Naive thymus-derived CD4-positive, alpha-beta T cell (primary cell): ENCODE results near the gene PHF2. TPM values are rescaled to one million over a fixed set of nuclear protein-coding genes. Genes with fewer than 3 reads are reported as not detected.

Experiments used
- ATAC-seq: fragments of 150-1000 bp; cut with Tn5 transposase; 2 replicates; pipeline ENCODE4 v1.10.0; 2021; ENCODE audit warnings: mild to moderate bottlenecking, moderate library complexity
- CTCF ChIA-PET: fragments of 350-600 bp; sonication (Branson Sonifier 250); formaldehyde crosslinking; loops from one replicate; lab custom pipeline; 2021; ENCODE audit warnings: antibody characterized with exemption; lab: Charles Lee
- POLR2A ChIA-PET: fragments of 350-600 bp; sonication (Branson Sonifier 250); formaldehyde crosslinking; loops from one replicate; lab custom pipeline; 2021; ENCODE audit warnings: antibody characterized with exemption, inconsistent platforms; lab: Charles Lee
- DNase-seq, 9 donors: peaks; one replicate each; pipeline versions ENCODE4 v3.0.0 to v3.0.0-alpha.2; 2020 to 2022; ENCODE audit warnings: mixed read lengths in 1 of 9
- H3K27ac ChIP-seq: one replicate; pipeline ENCODE4 v1.7.0; 2013; ENCODE audit warnings: mild to moderate bottlenecking, low read depth, low read length, moderate library complexity
- H3K27me3 ChIP-seq, 2 donors: one replicate each; pipeline ENCODE4 v1.7.0; 2013; ENCODE audit warnings: low read length in 2 of 2, mild to moderate bottlenecking in 2 of 2, moderate library complexity in 2 of 2; ENCODE audit not compliant: control insufficient read depth in 2 of 2, insufficient read depth in 2 of 2
- H3K36me3 ChIP-seq, 3 experiments: 1 replicate in 2 of 3; 2 replicates in 1 of 3; pipeline ENCODE4 v1.7.0; 2013; ENCODE audit warnings: low read length in 3 of 3, mild to moderate bottlenecking in 3 of 3, moderate library complexity in 1 of 3; ENCODE audit not compliant: insufficient read depth in 3 of 3, control insufficient read depth in 2 of 3
- H3K4me1 ChIP-seq, 2 donors: one replicate each; pipeline ENCODE4 v1.7.0; 2013; ENCODE audit warnings: low read length in 2 of 2, mild to moderate bottlenecking in 2 of 2, moderate library complexity in 1 of 2; ENCODE audit not compliant: control insufficient read depth in 2 of 2, insufficient read depth in 2 of 2
- H3K4me3 ChIP-seq: 2 replicates; pipeline ENCODE4 v1.7.0; 2013; ENCODE audit warnings: mild to moderate bottlenecking, low read length
- H3K9me3 ChIP-seq, 3 experiments: 1 replicate in 2 of 3; 2 replicates in 1 of 3; pipeline ENCODE4 v1.7.0; 2013; ENCODE audit warnings: low read length in 3 of 3; ENCODE audit not compliant: control insufficient read depth in 2 of 3
- H3K27ac Mint-ChIP-seq, 9 donors: one replicate each; pipeline ENCODE4 v1.8.0; 2020 to 2022; ENCODE audit warnings: mixed read lengths in 9 of 9, mild to moderate bottlenecking in 8 of 9, moderate library complexity in 5 of 9, inconsistent platforms in 2 of 9
- H3K27me3 Mint-ChIP-seq, 5 donors: one replicate each; pipeline ENCODE4 v1.8.0; 2021 to 2022; ENCODE audit warnings: mixed read lengths in 5 of 5, mild to moderate bottlenecking in 1 of 5
- H3K36me3 Mint-ChIP-seq, 5 donors: one replicate each; pipeline ENCODE4 v1.8.0; 2020 to 2022; ENCODE audit warnings: mixed read lengths in 5 of 5, mild to moderate bottlenecking in 3 of 5, inconsistent platforms in 1 of 5
- H3K4me1 Mint-ChIP-seq, 7 donors: one replicate each; pipeline ENCODE4 v1.8.0; 2020 to 2022; ENCODE audit warnings: mixed read lengths in 7 of 7, mild to moderate bottlenecking in 3 of 7, inconsistent platforms in 1 of 7
- H3K4me3 Mint-ChIP-seq, 10 donors: one replicate each; pipeline ENCODE4 v1.8.0; 2020 to 2022; ENCODE audit warnings: mild to moderate bottlenecking in 10 of 10, mixed read lengths in 10 of 10, moderate library complexity in 6 of 10, inconsistent platforms in 2 of 10
- H3K9me3 Mint-ChIP-seq, 11 donors: one replicate each; pipeline ENCODE4 v1.8.0; 2020 to 2022; ENCODE audit warnings: mixed read lengths in 11 of 11, mild to moderate bottlenecking in 4 of 11, inconsistent platforms in 1 of 11, moderate library complexity in 1 of 11
- intact Hi-C, 2 donors: fragments of 100-400 bp; cut with micrococcal nuclease; formaldehyde crosslinking; loops; one replicate each; pipeline ENCODE4 v1.15.1; 2023
- polyA plus RNA-seq, 2 donors: library from polyadenylated mRNA; unstranded; fragments of 300-500 nt; fragmentation: Illumina TruSeq; gene quantifications; one replicate each; pipeline ENCODE4 v1.2.3, GENCODE V29; 2021
- total RNA-seq, 6 experiments: library from RNA in 5 of 6; stranded (reverse) in 5 of 6; gene quantifications; 1 replicate in 5 of 6; 2 replicates in 1 of 6; pipeline ENCODE4 v1.2.3 and lab custom pipeline; 2021 to 2026

Gene PHF2
- total RNA-seq (10 to 100 TPM; 23.2 to 39.3 (median 29.6) TPM), polyA plus RNA-seq (1 to 10 TPM; 1.0 to 3.5 TPM), total RNA-seq (lab: John Stamatoyannopoulos, UW) (97.3 reads per million, percentile 84 among the genes with 10 or more reads in this experiment)

GRCh38 chr9:93576258-93577077, at the start of gene PHF2:
PHF2 (plus strand) TSS chr9:93576584; CDS start chr9:93576774, 190 bp downstream.
- Histone ChIP-seq H3K36me3 (no peaks in the 10 kb centered on the region), H3K4me3 (peak within 1 kb of the TSS; percentile 70), H3K4me1 (peaks cover 15 to 32% of the 10 kb centered on the region in 2 donors), H3K27me3 (no peaks in the 10 kb centered on the region), H3K27ac (peak within 1 kb of the TSS; percentile 91), H3K9me3 (no peaks in the 10 kb centered on the region)
- intact Hi-C loops: loop anchor here in 1 of 2 donors (1.0 to 10.0 kb wide), 2 partner anchors 10 to 458 kb away; no protein-coding TSS in a partner anchor
- Mint-ChIP-seq H3K4me3 (peak within 1 kb of the TSS; percentile 80 to 94 (median 90)), H3K9me3 (no peaks in the 10 kb centered on the region), H3K27ac (peak within 1 kb of the TSS; percentile 83 to 95 (median 93)), H3K36me3 (peaks cover 0 to 5% (median 0%) of the 10 kb centered on the region in 5 donors), H3K4me1 (peaks cover 39 to 61% (median 51%) of the 10 kb centered on the region in 7 donors), H3K27me3 (no peaks in the 10 kb centered on the region)
- CTCF ChIA-PET: interaction anchor here (0.5 kb wide), 1 partner anchor 254 kb away, joined by 3 read pairs; no protein-coding TSS in a partner anchor
- POLR2A ChIA-PET: interaction anchor here (1.0 to 2.1 kb wide), 4 partner anchors 10 to 433 kb away, joined by 3 to 24 read pairs (median 6); no protein-coding TSS in a partner anchor
- ATAC-seq (peak; percentile 69), DNase-seq (peak in 7 of 9 donors; percentile 34 to 56 (median 38))

GRCh38 chr9:93531374-93531773, 45.0 kb upstream of the PHF2 start:
- intact Hi-C loops: no loop called here
- no peak for DNase-seq
- no peak overlapping the region for H3K4me3 ChIP-seq
- H3K27ac Mint-ChIP-seq: peak overlapping the region in 1 of 9 donors; percentile 14
- POLR2A ChIA-PET: no interaction called here
- no peak overlapping the region for H3K27ac ChIP-seq
- no peaks in the 10 kb centered on the region for H3K9me3 ChIP-seq
- H3K4me1 ChIP-seq: no peaks in the 10 kb centered on the region
- H3K4me3 Mint-ChIP-seq: no peak overlapping the region
- H3K27me3 Mint-ChIP-seq: no peaks in the 10 kb centered on the region
- peaks cover 4 to 77% (median 8%) of the 10 kb centered on the region in 3 experiments for H3K36me3 ChIP-seq
- H3K27me3 ChIP-seq: no peaks in the 10 kb centered on the region
- peaks cover 15 to 69% (median 26%) of the 10 kb centered on the region in 5 donors for H3K36me3 Mint-ChIP-seq
- ATAC-seq: no peak
- no peaks in the 10 kb centered on the region for H3K9me3 Mint-ChIP-seq
- CTCF ChIA-PET: no interaction called here
- peaks cover 4 to 21% (median 11%) of the 10 kb centered on the region in 7 donors for H3K4me1 Mint-ChIP-seq

GRCh38 chr9:93532141-93532540, 44.2 kb upstream of the PHF2 start:
- no peaks in the 10 kb centered on the region for H3K27me3 ChIP-seq
- Mint-ChIP-seq H3K36me3 (peaks cover 12 to 64% (median 21%) of the 10 kb centered on the region in 5 donors), H3K27ac (peak overlapping the region in 1 of 9 donors; percentile 33), H3K4me1 (peaks cover 4 to 17% (median 9%) of the 10 kb centered on the region in 7 donors), H3K9me3 (no peaks in the 10 kb centered on the region), H3K27me3 (no peaks in the 10 kb centered on the region), H3K4me3 (no peak overlapping the region)
- H3K27ac ChIP-seq: no peak overlapping the region
- intact Hi-C loops: no loop called here
- ATAC-seq (no peak), DNase-seq (no peak)
- POLR2A ChIA-PET: no interaction called here
- peaks cover 4 to 76% (median 8%) of the 10 kb centered on the region in 3 experiments for H3K36me3 ChIP-seq
- CTCF ChIA-PET: no interaction called here
- no peak overlapping the region for H3K4me3 ChIP-seq
- no peaks in the 10 kb centered on the region for H3K9me3 ChIP-seq
- H3K4me1 ChIP-seq: no peaks in the 10 kb centered on the region

GRCh38 chr9:93533863-93534262, 42.5 kb upstream of the PHF2 start:
- Mint-ChIP-seq H3K4me1 (peaks cover 4 to 17% (median 9%) of the 10 kb centered on the region in 7 donors), H3K9me3 (no peaks in the 10 kb centered on the region), H3K36me3 (peaks cover 12 to 60% (median 18%) of the 10 kb centered on the region in 5 donors), H3K27ac (peak overlapping the region in 3 of 9 donors; percentile 25 to 78 (median 32)), H3K27me3 (no peaks in the 10 kb centered on the region), H3K4me3 (no peak overlapping the region)
- Histone ChIP-seq H3K27ac (no peak overlapping the region), H3K4me1 (no peaks in the 10 kb centered on the region), H3K4me3 (no peak overlapping the region), H3K9me3 (no peaks in the 10 kb centered on the region), H3K27me3 (no peaks in the 10 kb centered on the region), H3K36me3 (peaks cover 4 to 69% (median 8%) of the 10 kb centered on the region in 3 experiments)
- DNase-seq (no peak), ATAC-seq (no peak)
- ChIA-PET CTCF (no interaction called here), POLR2A (no interaction called here)
- intact Hi-C loops: no loop called here

GRCh38 chr9:93536167-93536566, 40.2 kb upstream of the PHF2 start:
- H3K27ac Mint-ChIP-seq: peak overlapping the region in 1 of 9 donors; percentile 35
- H3K36me3 ChIP-seq: peaks cover 4 to 72% (median 4%) of the 10 kb centered on the region in 3 experiments
- ATAC-seq (no peak), DNase-seq (no peak)
- H3K4me3 ChIP-seq: no peak overlapping the region
- CTCF ChIA-PET: no interaction called here
- no peak overlapping the region for H3K4me3 Mint-ChIP-seq
- H3K4me1 Mint-ChIP-seq: peaks cover 4 to 17% (median 10%) of the 10 kb centered on the region in 7 donors
- no peak overlapping the region for H3K27ac ChIP-seq
- no peaks in the 10 kb centered on the region for H3K27me3 Mint-ChIP-seq
- no peaks in the 10 kb centered on the region for H3K27me3 ChIP-seq
- no peaks in the 10 kb centered on the region for H3K4me1 ChIP-seq
- H3K9me3 Mint-ChIP-seq: no peaks in the 10 kb centered on the region
- POLR2A ChIA-PET: interaction anchor here (1.0 kb wide), 1 partner anchor 30 kb away, joined by 4 read pairs; no protein-coding TSS in a partner anchor
- intact Hi-C loops: no loop called here
- peaks cover 10 to 52% (median 14%) of the 10 kb centered on the region in 5 donors for H3K36me3 Mint-ChIP-seq
- H3K9me3 ChIP-seq: no peaks in the 10 kb centered on the region

- no peak overlapping the region for H3K4me3 Mint-ChIP-seq
- Histone ChIP-seq H3K4me1 (no peaks in the 10 kb centered on the region), H3K27me3 (no peaks in the 10 kb centered on the region), H3K27ac (no peak overlapping the region), H3K4me3 (no peak overlapping the region), H3K36me3 (peaks cover 2 to 71% (median 4%) of the 10 kb centered on the region in 3 experiments), H3K9me3 (no peaks in the 10 kb centered on the region)
- intact Hi-C loops: no loop called here
- no peaks in the 10 kb centered on the region for H3K9me3 Mint-ChIP-seq
- H3K4me1 Mint-ChIP-seq: peaks cover 4 to 17% (median 10%) of the 10 kb centered on the region in 7 donors
- DNase-seq (no peak), ATAC-seq (no peak)
- ChIA-PET POLR2A (no interaction called here), CTCF (no interaction called here)
- H3K36me3 Mint-ChIP-seq: peaks cover 10 to 50% (median 16%) of the 10 kb centered on the region in 5 donors
- H3K27ac Mint-ChIP-seq: peak overlapping the region in 1 of 9 donors; percentile 18
- H3K27me3 Mint-ChIP-seq: no peaks in the 10 kb centered on the region
Measured at GRCh38 chr9:93536874-93537273, 39.5 kb upstream of the PHF2 start.
